ENCODE results near the gene NRDE2. TPM values are rescaled to one million over a fixed set of nuclear protein-coding genes. Genes with fewer than 3 reads are reported as not detected.

The NRDE2 gene
- total RNA-seq, 2 donors from 2014 or later = 18.8 to 21.5 TPM

GRCh38 chr14:90295870-90296516 is 35.7 kb downstream of the NRDE2 start:
- DNase-seq (ENCODE audit: low spot score) = no peak
- H3K27ac ChIP-seq = no peak overlapping the region
- WGBS = 83% methylated on average over 5 of the region's 5 CpGs
- no peaks in the 10 kb centered on the region for H3K36me3 ChIP-seq
- intact Hi-C loops (cut with DNase I) = no loop called here
- H3K9me3 ChIP-seq = no peaks in the 10 kb centered on the region
- H3K27me3 ChIP-seq (replicated peaks; ENCODE audit: insufficient read depth) = no peaks in the 10 kb centered on the region
- H3K4me1 ChIP-seq (replicated peaks) = no peaks in the 10 kb centered on the region
- no peak overlapping the region for H3K4me3 ChIP-seq
- TF ChIP-seq POLR2AphosphoS5 (IDR thresholded peaks at IDR 0.05) (no peak), CTCF (IDR thresholded peaks at IDR 0.05) (no peak), POLR2A (IDR thresholded peaks at IDR 0.05) (no peak)

- no peaks in the 10 kb centered on the region for H3K4me1 ChIP-seq (replicated peaks)
- WGBS = 49% methylated on average over 2 of the region's 2 CpGs
- no peaks in the 10 kb centered on the region for H3K27me3 ChIP-seq (replicated peaks; ENCODE audit: insufficient read depth)
- no peaks in the 10 kb centered on the region for H3K9me3 ChIP-seq
- H3K36me3 ChIP-seq = no peaks in the 10 kb centered on the region
- intact Hi-C loops (cut with DNase I) = no loop called here
- no peak overlapping the region for H3K4me3 ChIP-seq
- no peak for DNase-seq (ENCODE audit: low spot score)
- no peak for TF ChIP-seq POLR2AphosphoS5 (IDR thresholded peaks at IDR 0.05)
- no peak for TF ChIP-seq CTCF (IDR thresholded peaks at IDR 0.05)
- TF ChIP-seq POLR2A (IDR thresholded peaks at IDR 0.05) = no peak
- no peak overlapping the region for H3K27ac ChIP-seq
Observed at GRCh38 chr14:90294872-90295271, 36.9 kb downstream of the NRDE2 start.

GRCh38 chr14:90293766-90294730 is 37.7 kb downstream of the NRDE2 start:
- Histone ChIP-seq H3K4me1 (replicated peaks) (no peaks in the 10 kb centered on the region), H3K9me3 (no peaks in the 10 kb centered on the region), H3K27me3 (replicated peaks; ENCODE audit: insufficient read depth) (no peaks in the 10 kb centered on the region), H3K36me3 (no peaks in the 10 kb centered on the region), H3K27ac (no peak overlapping the region), H3K4me3 (no peak overlapping the region)
- TF ChIP-seq CTCF (IDR thresholded peaks at IDR 0.05) = no peak
- no peak for TF ChIP-seq POLR2A (IDR thresholded peaks at IDR 0.05)
- no peak for TF ChIP-seq POLR2AphosphoS5 (IDR thresholded peaks at IDR 0.05)
- intact Hi-C loops (cut with DNase I) = no loop called here
- no peak for DNase-seq (ENCODE audit: low spot score)
- WGBS = 89% methylated on average over 11 of the region's 11 CpGs

GRCh38 chr14:90291699-90292098 is 40.0 kb downstream of the NRDE2 start:
- no peak for TF ChIP-seq POLR2AphosphoS5 (IDR thresholded peaks at IDR 0.05)
- DNase-seq (ENCODE audit: low spot score) = no peak
- Histone ChIP-seq H3K9me3 (no peaks in the 10 kb centered on the region), H3K27me3 (replicated peaks; ENCODE audit: insufficient read depth) (no peaks in the 10 kb centered on the region), H3K36me3 (peaks cover 3 to 5% of the 10 kb centered on the region in 2 donors), H3K4me1 (replicated peaks) (no peaks in the 10 kb centered on the region), H3K27ac (no peak overlapping the region), H3K4me3 (no peak overlapping the region)
- intact Hi-C loops (cut with DNase I) = no loop called here
- WGBS = 78% methylated on average over 7 of the region's 7 CpGs

GRCh38 chr14:90290337-90291011 is 41.3 kb downstream of the NRDE2 start:
- WGBS = 87% methylated on average over 6 of the region's 6 CpGs
- Histone ChIP-seq H3K36me3 (peaks cover 3 to 5% of the 10 kb centered on the region in 2 donors), H3K9me3 (no peaks in the 10 kb centered on the region), H3K27ac (no peak overlapping the region), H3K27me3 (replicated peaks; ENCODE audit: insufficient read depth) (no peaks in the 10 kb centered on the region), H3K4me1 (replicated peaks) (no peaks in the 10 kb centered on the region), H3K4me3 (no peak overlapping the region)
- no peak for DNase-seq (ENCODE audit: low spot score)
- TF ChIP-seq CTCF (IDR thresholded peaks at IDR 0.05) = no peak
- intact Hi-C loops (cut with DNase I) = no loop called here
